Endothelial cell of umbilical vein (primary cell): Measurements from ENCODE around the gene CLEC11A. TPM values are rescaled to one million over a fixed set of nuclear protein-coding genes. Genes with fewer than 3 reads are reported as not detected.

Experiments
- BruUV-seq: library from RNA; stranded (reverse); fragments of 400-500 nt; replicated peaks from 2 replicates; lab custom pipeline; 2021; lab: Mats Ljungman, UMichigan
- CTCF ChIA-PET: fragments of 300-600, 350-600 bp; sonication (Branson Sonifier 250); formaldehyde crosslinking; loops from one replicate; lab custom pipeline; 2021; ENCODE audit warnings: antibody characterized with exemption, inconsistent platforms; lab: Charles Lee
- POLR2A ChIA-PET: fragments of 300-600, 350-600 bp; sonication (Branson Sonifier 250); formaldehyde crosslinking; loops from one replicate; lab custom pipeline; 2021; ENCODE audit warnings: antibody characterized with exemption, inconsistent platforms; lab: Charles Lee
- DNase-seq: peaks from one replicate; pipeline ENCODE4 v3.0.0-alpha.2; 2011; ENCODE audit warnings: low read depth, low spot score
- FAIRE-seq: peaks from 2 replicates; lab custom pipeline; 2011; peaks lifted over from hg19 to GRCh38; lab: Jason Lieb, UNC
- H2AFZ ChIP-seq: 2 replicates; pipeline ENCODE4 v1.6.0; 2012; ENCODE audit warnings: low read depth, low read length, control low read depth, inconsistent platforms
- H3K27ac ChIP-seq: 2 replicates; pipeline ENCODE4 v1.5.1; 2011; ENCODE audit warnings: low read depth, mild to moderate bottlenecking, control low read depth, low read length, moderate library complexity; ENCODE audit not compliant: insufficient read depth
- H3K27me3 ChIP-seq, 2 experiments: 2 replicates each; pipeline versions ENCODE4 v1.6.0 to v1.6.1; 2011; ENCODE audit warnings: low read length in 2 of 2, mixed read lengths in 1 of 2; ENCODE audit not compliant: control insufficient read depth in 2 of 2, insufficient read depth in 2 of 2
- H3K36me3 ChIP-seq, 2 experiments: 2 replicates in 1 of 2; 3 replicates in 1 of 2; pipeline ENCODE4 v1.5.1; 2011; ENCODE audit warnings: low read length in 2 of 2, mild to moderate bottlenecking in 1 of 2, moderate library complexity in 1 of 2; ENCODE audit not compliant: control insufficient read depth in 2 of 2, insufficient read depth in 2 of 2; ENCODE audit errors: extremely low read depth in 1 of 2
- H3K4me1 ChIP-seq: 3 replicates; pipeline ENCODE4 v1.5.1; 2011; ENCODE audit warnings: mild to moderate bottlenecking, low read length; ENCODE audit not compliant: control insufficient read depth, insufficient read depth; ENCODE audit errors: extremely low read depth
- H3K4me2 ChIP-seq: 2 replicates; pipeline ENCODE4 v1.6.1; 2011; ENCODE audit warnings: low read length, control low read depth, mixed read lengths; ENCODE audit not compliant: insufficient read depth
- H3K4me3 ChIP-seq, 3 experiments: fragments of 200-600 bp in 1 of 3; sonication (generic), shearing (Covaris generic) in 1 of 3; replicated peaks in 1 of 3; 2 replicates each; pipeline ENCODE4 v1.5.1; 2011 to 2016; ENCODE audit warnings: control low read depth in 3 of 3, low read length in 3 of 3, mild to moderate bottlenecking in 2 of 3, inconsistent platforms in 1 of 3, low read depth in 1 of 3, moderate library complexity in 1 of 3; ENCODE audit not compliant: insufficient read depth in 1 of 3
- H3K79me2 ChIP-seq: 2 replicates; pipeline ENCODE4 v1.6.0; 2012; ENCODE audit warnings: low read length, inconsistent platforms; ENCODE audit not compliant: control insufficient read depth, insufficient read depth
- H3K9ac ChIP-seq: replicated peaks from 2 replicates; pipeline ENCODE3; 2011; ENCODE audit warnings: low read length, control low read depth; ENCODE audit not compliant: insufficient read depth; ENCODE audit errors: extremely low read depth
- H3K9me1 ChIP-seq: replicated peaks from 3 replicates; pipeline ENCODE4 v1.6.0; 2011; ENCODE audit warnings: mild to moderate bottlenecking, low read length; ENCODE audit not compliant: control insufficient read depth, insufficient read depth; ENCODE audit errors: extremely low read depth
- H3K9me3 ChIP-seq: replicated peaks from 2 replicates; pipeline ENCODE4 v1.5.1; 2012; ENCODE audit warnings: low read length, inconsistent platforms; ENCODE audit not compliant: control insufficient read depth, insufficient read depth
- H4K20me1 ChIP-seq: replicated peaks from 2 replicates; pipeline ENCODE3; 2011; ENCODE audit warnings: mild to moderate bottlenecking, low read length; ENCODE audit not compliant: control insufficient read depth, insufficient read depth; ENCODE audit errors: extremely low read depth
- CTCF ChIP-seq, 2 donors: IDR thresholded peaks; 1 replicate in 1 of 2; 2 replicates in 1 of 2; pipeline ENCODE4 v1.5.1; 2011; ENCODE audit warnings: low read length in 2 of 2, mild to moderate bottlenecking in 2 of 2, moderate library complexity in 2 of 2, control low read depth in 1 of 2, inconsistent platforms in 1 of 2, low read depth in 1 of 2; ENCODE audit not compliant: insufficient read depth in 1 of 2; ENCODE audit errors: extremely low read depth in 1 of 2
- EZH2 ChIP-seq: IDR thresholded peaks from 2 replicates; pipeline ENCODE4 v1.6.1; 2012; ENCODE audit warnings: borderline replicate concordance, low read depth, mild to moderate bottlenecking, moderate library complexity, low read length, inconsistent platforms; ENCODE audit not compliant: severe bottlenecking
- FOS ChIP-seq: IDR thresholded peaks from 2 replicates; pipeline ENCODE4 v1.6.1; 2011; ENCODE audit warnings: mild to moderate bottlenecking, low read length, moderate library complexity, borderline replicate concordance; ENCODE audit not compliant: insufficient read depth
- GATA2 ChIP-seq: IDR thresholded peaks from 2 replicates; pipeline ENCODE4 v1.7.0; 2011; ENCODE audit warnings: low read depth, mild to moderate bottlenecking, moderate library complexity, mixed read lengths, low read length; ENCODE audit not compliant: insufficient read length, insufficient read depth
- JUN ChIP-seq: IDR thresholded peaks from 2 replicates; pipeline ENCODE4 v1.6.1; 2011; ENCODE audit warnings: borderline replicate concordance, low read depth; ENCODE audit not compliant: insufficient read length, insufficient read depth
- MAX ChIP-seq: IDR thresholded peaks from 2 replicates; pipeline ENCODE4 v1.6.1; 2011; ENCODE audit not compliant: insufficient read depth, insufficient read length
- MYC ChIP-seq: IDR thresholded peaks from one replicate; pipeline ENCODE4 v1.6.1; 2011; ENCODE audit warnings: mild to moderate bottlenecking, low read depth, low read length
- POLR2A ChIP-seq: IDR thresholded peaks from 2 replicates; pipeline ENCODE4 v1.6.1; 2012; ENCODE audit warnings: low read depth, mild to moderate bottlenecking, control low read depth, low read length
- POLR2AphosphoS5 ChIP-seq: IDR thresholded peaks from 2 replicates; pipeline ENCODE4 v1.6.1; 2012; ENCODE audit warnings: low read depth, mild to moderate bottlenecking, control low read depth, low read length, moderate library complexity; ENCODE audit not compliant: insufficient read depth
- dilution Hi-C: fragments of 300-500 bp; cut with MboI; formaldehyde crosslinking; loops from one replicate; pipeline ENCODE4 v1.15.0; 2019; ENCODE audit warnings: low sequenced_read_pairs; ENCODE audit not compliant: extremely low pct_ligation_motif_present
- intact Hi-C: fragments of 100-400 bp; cut with micrococcal nuclease; formaldehyde crosslinking; loops from one replicate; pipeline ENCODE4 v1.10.0; 2022
- polyA plus RNA-seq, 4 experiments: library from polyadenylated mRNA; depleted of rRNA in 3 of 4; stranded (reverse) in 3 of 4; unstranded in 1 of 4; fragments of >200 nt; gene quantifications; 2 replicates each; pipeline versions ENCODE4 v1.2.1 to v1.2.3, GENCODE V29; 2011 to 2012; ENCODE audit warnings: missing spikeins in 1 of 4
- total RNA-seq: library from RNA; stranded (reverse); gene quantifications from 2 replicates; pipeline ENCODE4 v1.2.3, GENCODE V29; 2021

Gene CLEC11A
- total and polyA plus RNA-seq, 2 donors (not counting 3 experiments of a cell fraction or from before 2014, with no cell fraction given), result 10.4 to 30.1 TPM

GRCh38 chr19:50706387-50706786 lies 16.8 kb upstream of the CLEC11A start:
- Histone ChIP-seq H4K20me1 (no peaks in the 10 kb centered on the region), H3K9me3 (no peaks in the 10 kb centered on the region), H3K27me3 (no peaks in the 10 kb centered on the region), H3K9me1 (no peaks in the 10 kb centered on the region), H3K36me3 (no peaks in the 10 kb centered on the region), H3K79me2 (no peaks in the 10 kb centered on the region), H3K27ac (no peak overlapping the region), H3K9ac (no peak overlapping the region), H3K4me1 (peaks cover 18% of the 10 kb centered on the region), H3K4me3 (no peak overlapping the region), H3K4me2 (no peak overlapping the region), H2AFZ (no peak overlapping the region)
- DNase-seq (no peak), FAIRE-seq (no peak)
- TF ChIP-seq MAX (no peak), FOS (no peak), EZH2 (no peak), POLR2A (no peak), GATA2 (no peak), JUN (no peak), MYC (no peak), CTCF (IDR thresholded peaks at IDR 0.05; ENCODE audit: extremely low read depth in 1 of 2, insufficient read depth in 1 of 2, low read depth in 1 of 2, low read length in 2 of 2) (no peak), POLR2AphosphoS5 (no peak)
- BruUV-seq, result no TSS peak
- dilution Hi-C loops, result no loop called here
- ChIA-PET CTCF (interaction anchor here (1.4 to 5.7 kb wide), 4 partner anchors 15 to 215 kb away, joined by 6 to 116 read pairs (median 14); partner anchors contain the start of gene CLEC11A), POLR2A (no interaction called here)
- intact Hi-C loops, result loop anchor here (5.0 kb wide), 1 partner anchor 216 kb away; no protein-coding TSS in a partner anchor
